Measurements from ENCODE around the gene RPL15. TPM values are rescaled to one million over a fixed set of nuclear protein-coding genes. Genes with fewer than 3 reads are reported as not detected.

Gene RPL15
- total RNA-seq, 1 experiment from 2014 or later = 864 TPM

DNA sequence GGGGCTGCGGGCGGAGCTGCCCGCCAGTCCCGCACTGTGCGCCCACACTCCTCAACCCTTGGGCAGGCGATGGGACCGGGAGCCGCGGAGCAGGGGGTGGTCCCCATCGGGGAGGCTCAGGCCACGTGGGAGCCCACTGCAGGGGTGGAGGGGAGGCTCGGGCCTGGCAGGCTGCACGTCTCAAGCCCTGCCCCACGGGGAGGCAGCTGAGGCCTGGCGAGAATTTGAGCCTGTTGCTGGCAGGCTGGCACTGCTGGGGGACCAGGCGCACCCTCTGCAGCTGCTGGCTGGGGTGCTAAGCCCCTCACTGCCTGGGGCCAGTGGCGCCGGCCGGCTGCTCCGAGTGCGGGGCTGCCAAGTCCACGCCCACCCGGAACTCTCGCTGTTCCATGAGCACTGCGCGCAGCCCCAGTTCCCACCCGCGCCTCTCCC lies 34.4 kb upstream of the RPL15 start:
- in situ Hi-C loops (cut with HindIII; ENCODE audit: low pct_unique_long_range_greater_than_20kb, low sequenced_read_pairs) (no loop called here), intact Hi-C loops (cut with micrococcal nuclease; ENCODE audit: unreplicated experiment) (no loop called here)
- Histone ChIP-seq H3K36me3 (ENCODE audit: control insufficient read depth, insufficient read depth, low read length) (no peaks in the 10 kb centered on the region), H3K27ac (ENCODE audit: low read length) (no peak overlapping the region), H3K9me3 (ENCODE audit: control insufficient read depth, insufficient read depth, low read depth, low read length) (no peaks in the 10 kb centered on the region), H3K4me1 (ENCODE audit: control insufficient read depth, insufficient read depth, low read length) (peaks cover 11% of the 10 kb centered on the region), H3K27me3 (ENCODE audit: control insufficient read depth, insufficient read depth, low read length) (no peaks in the 10 kb centered on the region), H3K4me3 (ENCODE audit: low read depth in 2 of 2, low read length in 2 of 2) (no peak overlapping the region)
- BruUV-seq (replicated peaks) = no TSS peak
- ChIA-PET CTCF (no interaction called here), POLR2A (no interaction called here)
- no peak for DNase-seq (ENCODE audit: low read depth, low spot score)
- TF ChIP-seq, protein P1, sequence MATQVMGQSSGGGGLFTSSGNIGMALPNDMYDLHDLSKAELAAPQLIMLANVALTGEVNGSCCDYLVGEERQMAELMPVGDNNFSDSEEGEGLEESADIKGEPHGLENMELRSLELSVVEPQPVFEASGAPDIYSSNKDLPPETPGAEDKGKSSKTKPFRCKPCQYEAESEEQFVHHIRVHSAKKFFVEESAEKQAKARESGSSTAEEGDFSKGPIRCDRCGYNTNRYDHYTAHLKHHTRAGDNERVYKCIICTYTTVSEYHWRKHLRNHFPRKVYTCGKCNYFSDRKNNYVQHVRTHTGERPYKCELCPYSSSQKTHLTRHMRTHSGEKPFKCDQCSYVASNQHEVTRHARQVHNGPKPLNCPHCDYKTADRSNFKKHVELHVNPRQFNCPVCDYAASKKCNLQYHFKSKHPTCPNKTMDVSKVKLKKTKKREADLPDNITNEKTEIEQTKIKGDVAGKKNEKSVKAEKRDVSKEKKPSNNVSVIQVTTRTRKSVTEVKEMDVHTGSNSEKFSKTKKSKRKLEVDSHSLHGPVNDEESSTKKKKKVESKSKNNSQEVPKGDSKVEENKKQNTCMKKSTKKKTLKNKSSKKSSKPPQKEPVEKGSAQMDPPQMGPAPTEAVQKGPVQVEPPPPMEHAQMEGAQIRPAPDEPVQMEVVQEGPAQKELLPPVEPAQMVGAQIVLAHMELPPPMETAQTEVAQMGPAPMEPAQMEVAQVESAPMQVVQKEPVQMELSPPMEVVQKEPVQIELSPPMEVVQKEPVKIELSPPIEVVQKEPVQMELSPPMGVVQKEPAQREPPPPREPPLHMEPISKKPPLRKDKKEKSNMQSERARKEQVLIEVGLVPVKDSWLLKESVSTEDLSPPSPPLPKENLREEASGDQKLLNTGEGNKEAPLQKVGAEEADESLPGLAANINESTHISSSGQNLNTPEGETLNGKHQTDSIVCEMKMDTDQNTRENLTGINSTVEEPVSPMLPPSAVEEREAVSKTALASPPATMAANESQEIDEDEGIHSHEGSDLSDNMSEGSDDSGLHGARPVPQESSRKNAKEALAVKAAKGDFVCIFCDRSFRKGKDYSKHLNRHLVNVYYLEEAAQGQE (IDR thresholded peaks at IDR 0.05; ENCODE audit: insufficient read depth in 1 of 2, low read depth in 2 of 2, low read length in 1 of 2) = no peak
- TF ChIP-seq POLR2AphosphoS5 (IDR thresholded peaks at IDR 0.05; ENCODE audit: low read depth, low read length) (no peak), SIN3A (IDR thresholded peaks at IDR 0.05; ENCODE audit: borderline replicate concordance, insufficient read depth, low read depth, low read length) (no peak), TCF7L2 (IDR thresholded peaks at IDR 0.05; ENCODE audit: low read depth, low read length) (no peak)
- TF ChIP-seq, protein P2, sequence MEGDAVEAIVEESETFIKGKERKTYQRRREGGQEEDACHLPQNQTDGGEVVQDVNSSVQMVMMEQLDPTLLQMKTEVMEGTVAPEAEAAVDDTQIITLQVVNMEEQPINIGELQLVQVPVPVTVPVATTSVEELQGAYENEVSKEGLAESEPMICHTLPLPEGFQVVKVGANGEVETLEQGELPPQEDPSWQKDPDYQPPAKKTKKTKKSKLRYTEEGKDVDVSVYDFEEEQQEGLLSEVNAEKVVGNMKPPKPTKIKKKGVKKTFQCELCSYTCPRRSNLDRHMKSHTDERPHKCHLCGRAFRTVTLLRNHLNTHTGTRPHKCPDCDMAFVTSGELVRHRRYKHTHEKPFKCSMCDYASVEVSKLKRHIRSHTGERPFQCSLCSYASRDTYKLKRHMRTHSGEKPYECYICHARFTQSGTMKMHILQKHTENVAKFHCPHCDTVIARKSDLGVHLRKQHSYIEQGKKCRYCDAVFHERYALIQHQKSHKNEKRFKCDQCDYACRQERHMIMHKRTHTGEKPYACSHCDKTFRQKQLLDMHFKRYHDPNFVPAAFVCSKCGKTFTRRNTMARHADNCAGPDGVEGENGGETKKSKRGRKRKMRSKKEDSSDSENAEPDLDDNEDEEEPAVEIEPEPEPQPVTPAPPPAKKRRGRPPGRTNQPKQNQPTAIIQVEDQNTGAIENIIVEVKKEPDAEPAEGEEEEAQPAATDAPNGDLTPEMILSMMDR (IDR thresholded peaks at IDR 0.05) = no peak
- ATAC-seq = no peak

DNA sequence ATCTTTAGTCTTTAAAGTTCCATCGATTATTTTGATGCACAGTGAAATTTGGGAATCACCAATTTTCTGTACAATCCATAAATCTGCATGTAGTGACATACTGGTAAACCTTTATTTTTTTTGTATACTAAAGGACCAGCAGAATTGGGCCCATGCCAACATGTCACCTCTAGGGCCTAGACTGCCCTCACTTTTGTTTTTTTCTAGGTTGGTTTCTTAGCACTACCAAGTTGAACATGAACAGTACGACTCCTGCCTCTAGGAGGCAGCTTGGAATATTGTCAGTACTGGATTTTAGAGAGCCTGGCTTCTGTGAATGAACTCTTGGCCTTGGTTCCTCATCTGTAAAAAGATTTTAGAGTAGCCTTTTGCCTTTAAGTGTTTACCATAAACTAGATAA lies 32.5 kb upstream of the RPL15 start:
- intact Hi-C loops (cut with micrococcal nuclease; ENCODE audit: unreplicated experiment) = no loop called here
- Histone ChIP-seq H3K4me3 (ENCODE audit: low read depth in 2 of 2, low read length in 2 of 2) (no peak overlapping the region), H3K27me3 (ENCODE audit: control insufficient read depth, insufficient read depth, low read length) (no peaks in the 10 kb centered on the region), H3K36me3 (ENCODE audit: control insufficient read depth, insufficient read depth, low read length) (no peaks in the 10 kb centered on the region), H3K9me3 (ENCODE audit: control insufficient read depth, insufficient read depth, low read depth, low read length) (no peaks in the 10 kb centered on the region), H3K27ac (ENCODE audit: low read length) (no peak overlapping the region), H3K4me1 (ENCODE audit: control insufficient read depth, insufficient read depth, low read length) (peaks cover 11% of the 10 kb centered on the region)
- no peak for DNase-seq (ENCODE audit: low read depth, low spot score)
- ATAC-seq = peak; percentile 52; the same call in 1 of the 2 replicates
- CTCF ChIA-PET = no interaction called here
- TF ChIP-seq, protein P2 (IDR thresholded peaks at IDR 0.05) = peak; percentile 37
- no peak for TF ChIP-seq TCF7L2 (IDR thresholded peaks at IDR 0.05; ENCODE audit: low read depth, low read length)
- no TSS peak for BruUV-seq (replicated peaks)
- POLR2A ChIA-PET = no interaction called here
- in situ Hi-C loops (cut with HindIII; ENCODE audit: low pct_unique_long_range_greater_than_20kb, low sequenced_read_pairs) = no loop called here

DNA sequence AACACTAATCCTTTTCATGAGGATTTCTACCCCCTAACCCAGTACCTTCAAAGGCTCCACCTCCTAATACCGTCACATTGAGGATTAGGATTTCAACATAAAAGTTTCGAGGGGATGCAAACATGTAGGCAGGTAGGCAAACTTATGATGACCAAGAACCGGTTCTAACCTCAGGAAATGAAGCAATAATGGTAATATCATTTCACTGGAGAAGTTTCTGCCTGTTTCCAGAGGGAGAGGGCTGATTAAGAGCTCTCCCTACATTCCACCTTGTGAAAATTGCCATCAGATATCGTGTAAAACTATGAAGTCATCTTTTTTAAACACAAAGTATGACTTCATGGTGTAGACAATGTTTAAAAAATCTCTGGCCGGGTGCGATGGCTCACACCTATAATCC lies 31.7 kb upstream of the RPL15 start:
- no peak overlapping the region for H3K27ac ChIP-seq (ENCODE audit: low read length)
- ChIA-PET POLR2A (no interaction called here), CTCF (no interaction called here)
- BruUV-seq (replicated peaks) = no TSS peak
- ATAC-seq (no peak), DNase-seq (ENCODE audit: low read depth, low spot score) (no peak)
- in situ Hi-C loops (cut with HindIII; ENCODE audit: low pct_unique_long_range_greater_than_20kb, low sequenced_read_pairs) (no loop called here), intact Hi-C loops (cut with micrococcal nuclease; ENCODE audit: unreplicated experiment) (no loop called here)
- H3K9me3 ChIP-seq (ENCODE audit: control insufficient read depth, insufficient read depth, low read depth, low read length) = no peaks in the 10 kb centered on the region
- H3K27me3 ChIP-seq (ENCODE audit: control insufficient read depth, insufficient read depth, low read length) = no peaks in the 10 kb centered on the region
- TF ChIP-seq POLR2AphosphoS5 (IDR thresholded peaks at IDR 0.05; ENCODE audit: low read depth, low read length) = no peak
- TF ChIP-seq SIN3A (IDR thresholded peaks at IDR 0.05; ENCODE audit: borderline replicate concordance, insufficient read depth, low read depth, low read length) = no peak
- TF ChIP-seq, protein P2 (IDR thresholded peaks at IDR 0.05) = no peak
- TF ChIP-seq, protein P1 (IDR thresholded peaks at IDR 0.05; ENCODE audit: insufficient read depth in 1 of 2, low read depth in 2 of 2, low read length in 1 of 2) = no peak
- TF ChIP-seq TCF7L2 (IDR thresholded peaks at IDR 0.05; ENCODE audit: low read depth, low read length) = no peak
- no peaks in the 10 kb centered on the region for H3K36me3 ChIP-seq (ENCODE audit: control insufficient read depth, insufficient read depth, low read length)
- H3K4me3 ChIP-seq (ENCODE audit: low read depth in 2 of 2, low read length in 2 of 2) = no peak overlapping the region
- H3K4me1 ChIP-seq (ENCODE audit: control insufficient read depth, insufficient read depth, low read length) = peaks cover 11% of the 10 kb centered on the region

All from Panc1 (cell line).